NCI-H510A (cell line): ENCODE measurements around the gene SLC8A3.

ENCODE experiments used
- DNase-seq: peaks from one replicate; lab custom pipeline; 2025; lab: John Stamatoyannopoulos, UW

Gene SLC8A3

GRCh38 chr14:70114621-70115156, 74.1 kb downstream of the SLC8A3 start:
- DNase-seq: no peak

DNA sequence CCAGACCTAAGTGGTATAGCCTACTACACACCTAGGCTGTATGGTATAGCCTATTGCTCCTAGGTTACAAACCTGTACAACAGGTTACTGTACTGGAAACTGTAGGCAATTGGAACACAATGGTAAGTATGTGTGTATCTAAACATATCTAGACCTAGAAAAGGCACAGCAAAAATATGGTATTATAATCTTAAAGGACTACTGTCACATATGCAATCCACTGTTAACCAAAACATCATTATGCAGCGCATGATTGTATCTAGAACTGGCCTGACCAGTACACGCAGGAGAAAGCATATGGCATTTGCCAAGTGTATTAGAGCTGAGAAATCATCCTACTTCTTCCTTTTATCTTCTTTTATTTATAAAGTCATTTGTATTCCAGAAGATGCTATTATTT, 75.5 kb downstream of the SLC8A3 start:
- DNase-seq: no peak

DNA sequence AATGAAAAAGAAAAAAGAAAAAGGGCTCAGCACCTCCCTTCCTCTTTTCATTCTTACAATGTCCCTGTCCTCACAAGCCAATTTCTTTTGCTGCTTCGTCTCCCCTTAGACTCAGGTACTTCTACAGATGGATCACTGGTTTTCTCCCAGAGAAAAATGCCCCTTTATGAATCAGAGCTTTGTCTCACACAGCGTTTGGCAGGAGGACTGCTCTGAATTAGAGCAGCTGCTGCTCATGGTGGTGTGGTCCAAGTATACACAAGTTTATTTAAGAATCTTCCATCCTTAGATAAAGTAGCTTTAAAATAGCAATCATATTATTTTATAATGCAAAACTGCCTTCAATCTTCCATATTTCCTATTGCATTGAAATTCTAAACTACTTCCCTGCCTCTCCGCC, 80.3 kb downstream of the SLC8A3 start:
- DNase-seq: no peak

GRCh38 chr14:70107309-70107708, 81.4 kb downstream of the SLC8A3 start:
- DNase-seq: no peak

DNA sequence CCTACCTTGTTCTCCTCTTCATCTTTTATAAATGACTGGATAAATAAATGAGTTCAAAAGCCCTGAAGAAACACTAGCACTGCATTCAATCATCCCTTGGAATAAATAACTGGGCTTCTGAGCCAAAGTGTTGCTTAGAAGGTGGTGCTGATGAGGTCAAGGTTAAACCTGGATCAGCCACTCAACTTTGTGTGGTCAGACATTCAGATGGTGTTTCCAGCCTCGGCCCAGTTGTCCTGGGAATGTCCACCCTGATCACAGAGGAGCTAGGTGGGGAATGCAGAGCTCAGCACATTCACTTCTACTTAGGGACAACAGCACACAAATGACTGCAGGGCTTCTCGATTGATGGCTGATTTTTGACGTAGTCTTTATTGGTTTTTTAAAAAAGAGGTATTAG, 88.7 kb downstream of the SLC8A3 start:
- DNase-seq: no peak

- no peak for DNase-seq
Measured at GRCh38 chr14:70098250-70098809, 90.4 kb downstream of the SLC8A3 start.

DNA sequence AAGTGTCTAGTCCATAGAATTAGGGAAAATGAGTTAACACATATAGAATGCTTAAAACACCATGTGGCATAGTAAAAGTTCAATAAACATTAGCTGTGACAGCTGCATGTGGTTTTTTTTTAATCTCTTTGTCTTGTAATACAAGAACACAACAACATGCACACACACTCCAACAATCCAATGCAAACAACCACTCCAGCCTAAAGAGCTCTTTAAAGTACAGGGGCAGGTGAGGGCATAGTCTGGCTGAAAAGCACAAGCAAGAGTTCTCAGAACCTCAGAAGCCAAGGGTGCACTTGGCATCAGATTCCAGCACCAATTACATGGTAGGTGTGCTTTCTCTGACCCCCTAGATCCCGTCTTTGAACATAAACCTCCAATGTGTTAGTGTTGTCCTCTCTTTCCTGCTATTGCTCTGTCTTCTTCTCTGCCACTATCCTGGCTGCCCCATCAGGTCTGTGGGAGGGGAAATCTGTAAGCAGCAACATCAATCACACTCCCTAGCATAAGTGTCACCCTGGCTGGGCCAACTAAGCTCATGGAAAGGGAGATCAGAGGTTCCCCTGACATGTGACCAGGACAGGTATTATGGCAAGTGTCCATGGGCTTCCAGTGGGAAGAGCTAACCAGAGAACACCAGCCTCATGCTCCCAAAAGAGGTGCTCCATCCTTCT, 91.0 kb downstream of the SLC8A3 start:
- DNase-seq: peak; percentile 93

- DNase-seq: no peak
Measured at GRCh38 chr14:70096866-70097265, 91.9 kb downstream of the SLC8A3 start.

DNA sequence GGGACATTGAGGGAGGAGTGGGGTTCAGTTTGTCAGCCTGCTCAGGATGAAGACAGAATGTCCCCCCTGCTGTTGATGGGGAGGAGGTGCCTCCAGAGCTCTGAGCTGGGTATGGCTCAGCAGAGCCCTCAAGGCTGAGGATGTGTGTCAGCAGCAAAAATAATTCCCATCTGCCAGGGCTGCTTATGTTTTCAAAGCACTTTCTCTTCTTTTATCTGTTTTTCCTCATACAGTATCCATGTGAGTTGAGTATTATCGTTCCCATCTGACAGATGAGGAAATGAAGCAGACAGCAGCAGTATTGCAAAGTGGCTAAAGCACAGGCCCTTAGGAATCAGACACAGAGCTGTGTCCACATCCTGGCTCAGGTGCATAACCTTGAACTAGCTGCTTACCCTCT, 94.1 kb downstream of the SLC8A3 start:
- no peak for DNase-seq

DNA sequence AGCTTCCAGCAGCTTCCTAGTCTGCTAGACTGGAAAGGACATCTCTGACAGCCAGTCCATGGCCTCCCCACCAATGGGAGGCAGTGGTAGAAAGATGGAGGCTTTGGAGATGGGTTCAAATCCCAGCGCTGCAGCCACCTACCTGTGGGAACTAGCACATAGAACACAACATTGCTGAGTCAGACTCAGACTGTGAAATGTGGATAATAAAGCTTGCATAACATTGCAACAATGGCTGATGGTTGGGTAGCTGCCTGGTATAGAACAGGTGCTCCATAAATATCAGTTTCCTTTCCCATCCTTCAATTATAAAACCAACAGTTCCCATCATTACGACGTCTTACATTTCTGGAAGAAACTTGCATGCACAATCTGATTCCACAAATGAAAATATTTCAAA, 94.6 kb downstream of the SLC8A3 start:
- no peak for DNase-seq

- no peak for DNase-seq
Measured at GRCh38 chr14:70093156-70093555, 95.6 kb downstream of the SLC8A3 start.

- DNase-seq: no peak
Measured at GRCh38 chr14:70087380-70087697, 101.4 kb downstream of the SLC8A3 start.

- no peak for DNase-seq
Measured at GRCh38 chr14:70086685-70087379, 101.9 kb downstream of the SLC8A3 start.

GRCh38 chr14:70084226-70084625, 104.5 kb downstream of the SLC8A3 start:
- no peak for DNase-seq

DNA sequence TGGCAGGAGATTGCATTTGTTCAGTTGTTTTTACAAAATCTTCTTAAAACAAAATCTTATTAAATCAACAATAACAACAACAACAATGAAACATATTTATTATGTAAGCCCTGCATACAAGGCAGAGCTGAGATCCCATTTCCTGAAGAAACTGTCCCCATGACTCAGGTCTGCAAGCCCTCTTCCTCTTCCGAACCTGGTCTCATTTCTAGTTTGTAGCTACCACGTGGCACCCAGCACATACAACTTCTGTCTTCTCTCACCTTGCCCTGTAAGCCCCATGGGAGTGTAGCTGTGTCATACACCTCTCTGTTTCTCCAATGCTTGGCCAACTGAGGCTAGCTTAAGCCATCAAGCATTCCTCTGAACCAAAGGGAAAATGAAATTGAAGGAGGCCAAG, 106.4 kb downstream of the SLC8A3 start:
- no peak for DNase-seq

GRCh38 chr14:70080076-70080475, 108.7 kb downstream of the SLC8A3 start:
- no peak for DNase-seq

- DNase-seq: no peak
Measured at GRCh38 chr14:70078329-70078728, 110.4 kb downstream of the SLC8A3 start.

DNA sequence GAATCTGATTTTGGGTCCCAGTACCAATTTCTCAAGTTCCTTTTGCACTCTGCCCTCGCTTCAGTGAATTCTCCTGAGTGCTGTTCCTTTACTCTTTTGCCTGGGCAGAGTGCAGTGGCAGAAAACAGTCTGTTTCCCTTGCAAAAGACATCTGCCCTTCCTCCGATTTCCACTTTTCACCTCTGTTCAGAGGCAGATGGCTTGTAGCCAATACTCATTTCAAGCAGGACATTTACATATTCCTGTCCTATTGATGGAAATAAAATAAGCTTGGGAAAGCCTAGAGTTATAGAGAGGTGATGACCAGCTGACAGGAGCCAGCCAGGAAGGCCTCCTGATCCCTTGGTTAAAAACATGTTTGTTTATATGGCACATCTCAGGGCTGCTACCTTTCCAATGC, 111.0 kb downstream of the SLC8A3 start:
- no peak for DNase-seq

- DNase-seq: no peak
Measured at GRCh38 chr14:70077005-70077404, 111.7 kb downstream of the SLC8A3 start.

- DNase-seq: peak; percentile 31
Measured at GRCh38 chr14:70073924-70074566, 114.7 kb downstream of the SLC8A3 start.

GRCh38 chr14:70069186-70069585, 119.6 kb downstream of the SLC8A3 start:
- DNase-seq: no peak

DNA sequence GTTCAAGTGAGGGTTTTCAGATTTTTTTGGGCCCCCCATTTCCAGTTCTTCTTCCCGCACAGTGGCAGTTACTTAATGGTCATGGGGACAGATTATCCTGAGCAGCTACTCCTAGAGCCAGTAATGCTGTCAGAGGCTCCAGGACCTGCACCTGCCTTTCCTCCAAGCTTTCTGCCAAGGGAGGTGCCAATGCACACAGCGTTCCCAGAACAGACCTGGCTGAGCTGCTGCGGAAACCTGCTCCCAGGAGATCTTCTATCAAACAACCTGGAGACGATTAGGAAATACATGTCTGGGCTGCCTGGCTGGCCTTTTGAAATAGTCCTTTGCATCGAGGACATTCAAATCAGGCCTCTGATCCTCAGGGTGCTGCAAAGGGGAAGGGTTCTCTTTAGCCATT, 120.9 kb downstream of the SLC8A3 start:
- no peak for DNase-seq
